NCI-H1694 treated with DMSO at 0.1 percent for 48 hours (cell line): Measurements from ENCODE around the gene PLK5.

Experiments
- DNase-seq: peaks from one replicate; lab custom pipeline; 2025; lab: John Stamatoyannopoulos, UW

The PLK5 gene

DNA sequence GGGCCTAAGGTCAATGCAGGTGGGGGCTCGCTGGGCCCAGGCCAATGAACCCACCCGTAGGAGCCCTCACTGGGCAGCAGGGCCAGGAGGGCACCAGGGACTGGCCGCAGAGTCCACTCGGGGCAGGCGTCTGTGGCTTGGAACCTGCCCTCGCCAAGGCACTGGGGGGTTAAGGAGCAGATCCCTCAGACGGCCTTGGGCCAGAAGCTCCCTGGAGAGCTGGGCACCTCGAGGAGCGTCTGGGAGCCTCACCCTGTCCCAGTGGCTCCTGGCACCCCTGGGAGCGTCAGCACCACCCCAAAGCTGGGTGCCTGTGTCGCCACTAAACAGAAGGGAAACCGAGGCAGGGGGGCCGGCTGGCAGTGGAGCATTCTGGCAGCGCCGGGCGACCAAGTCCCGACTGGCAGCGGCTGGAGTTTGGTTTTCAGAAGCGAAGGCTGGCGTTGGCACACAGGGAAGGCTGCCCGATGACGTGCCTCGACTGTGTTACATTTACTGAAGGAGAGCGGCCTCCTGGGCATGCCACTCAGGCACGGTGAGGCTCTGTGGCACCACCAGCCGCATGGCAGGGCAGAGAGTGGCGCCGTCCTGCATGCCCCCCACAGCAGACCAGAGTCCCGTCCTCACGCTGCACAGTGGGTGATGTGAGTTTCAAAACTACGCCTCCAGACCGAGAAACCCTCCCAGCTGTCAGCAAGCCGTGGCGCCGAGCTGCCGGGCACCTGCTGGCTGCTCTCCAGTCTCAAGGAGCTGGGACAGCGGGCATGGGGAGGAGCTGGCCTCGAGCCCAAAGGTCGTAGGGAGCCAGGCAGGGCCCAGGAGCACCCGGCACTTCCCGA lies 53.4 kb downstream of the PLK5 start:
- no peak for DNase-seq

- no peak for DNase-seq
Measured at GRCh38 chr19:1577929-1578618, 54.2 kb downstream of the PLK5 start.

DNA sequence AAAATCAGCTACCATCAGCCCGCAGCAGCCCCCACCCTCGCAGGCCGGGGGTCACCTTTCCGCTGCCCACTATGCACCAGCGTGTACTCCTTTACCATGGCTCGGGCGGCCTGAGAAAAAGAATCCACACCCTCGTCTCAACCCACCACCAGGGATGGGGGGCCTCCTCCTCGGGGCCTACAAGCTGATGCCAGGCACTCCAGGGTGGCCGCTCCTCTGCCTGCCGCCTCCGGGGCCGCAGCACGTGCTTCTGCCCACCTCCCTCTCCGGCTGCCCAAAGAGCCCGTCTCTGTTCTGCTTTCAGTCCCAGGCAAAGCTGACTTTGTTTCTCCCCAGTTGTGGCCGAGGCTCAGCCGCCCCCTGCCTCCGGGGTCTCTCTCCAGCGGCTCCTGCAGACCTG lies 55.3 kb downstream of the PLK5 start:
- no peak for DNase-seq

DNA sequence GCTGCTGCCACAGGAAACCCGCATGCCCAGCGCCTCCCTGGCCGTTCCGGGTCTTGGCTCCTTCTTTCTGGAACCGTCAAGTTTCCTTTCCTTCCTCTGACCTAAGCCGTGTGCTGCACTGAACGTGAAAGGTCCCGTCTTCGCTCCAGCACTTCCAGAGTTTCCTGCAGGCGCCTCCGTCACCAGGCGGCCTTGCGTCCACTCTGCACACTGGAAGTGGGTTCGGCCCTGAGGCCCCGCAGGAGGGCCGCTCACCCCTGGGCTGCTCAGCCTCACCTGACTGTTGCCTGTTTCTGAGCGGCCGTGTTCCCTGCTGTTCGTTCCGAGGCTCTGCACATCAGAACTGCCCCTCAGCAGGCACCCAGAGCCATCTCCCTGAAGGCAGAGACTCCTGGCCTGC lies 56.5 kb downstream of the PLK5 start:
- DNase-seq = no peak

DNA sequence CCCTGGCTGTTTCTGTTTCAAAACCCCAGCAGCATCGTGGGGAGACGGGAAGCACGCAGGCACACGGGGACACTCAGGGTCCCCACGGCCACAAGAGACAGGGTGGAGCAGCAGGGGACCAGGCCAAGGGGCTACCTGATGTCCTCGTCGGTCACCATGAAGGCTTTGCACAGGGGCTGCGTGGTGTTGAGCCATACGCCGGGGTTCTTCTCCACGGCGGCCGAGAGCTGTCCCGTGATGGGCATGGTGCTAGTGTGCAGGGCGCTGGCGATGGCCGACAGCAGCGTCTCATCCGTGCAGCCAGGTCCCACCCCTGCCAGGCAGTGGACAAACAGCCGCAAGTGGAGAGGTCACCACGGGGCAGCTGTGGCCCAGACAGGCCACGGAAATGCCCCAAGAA lies 57.1 kb downstream of the PLK5 start:
- no peak for DNase-seq

DNA sequence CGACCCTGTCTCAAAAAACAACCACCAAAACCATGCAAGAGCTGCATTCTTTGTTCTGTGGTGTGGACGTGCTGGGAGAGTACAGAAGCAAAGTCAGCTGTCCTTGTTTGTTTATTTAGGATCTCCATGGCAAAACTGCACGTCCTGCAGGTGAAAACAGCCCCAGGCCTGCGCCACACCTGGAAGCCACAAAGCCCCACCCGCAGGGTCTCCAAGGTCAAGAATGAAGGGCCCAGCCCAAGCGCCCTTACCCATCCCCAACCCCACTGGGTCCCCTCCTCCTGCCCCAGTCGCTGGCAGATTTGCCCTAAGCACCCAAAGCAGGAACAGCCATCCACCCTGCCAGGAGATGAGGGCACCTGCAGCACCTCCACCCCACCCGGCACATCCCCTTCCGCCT lies 58.3 kb downstream of the PLK5 start:
- no peak for DNase-seq

DNA sequence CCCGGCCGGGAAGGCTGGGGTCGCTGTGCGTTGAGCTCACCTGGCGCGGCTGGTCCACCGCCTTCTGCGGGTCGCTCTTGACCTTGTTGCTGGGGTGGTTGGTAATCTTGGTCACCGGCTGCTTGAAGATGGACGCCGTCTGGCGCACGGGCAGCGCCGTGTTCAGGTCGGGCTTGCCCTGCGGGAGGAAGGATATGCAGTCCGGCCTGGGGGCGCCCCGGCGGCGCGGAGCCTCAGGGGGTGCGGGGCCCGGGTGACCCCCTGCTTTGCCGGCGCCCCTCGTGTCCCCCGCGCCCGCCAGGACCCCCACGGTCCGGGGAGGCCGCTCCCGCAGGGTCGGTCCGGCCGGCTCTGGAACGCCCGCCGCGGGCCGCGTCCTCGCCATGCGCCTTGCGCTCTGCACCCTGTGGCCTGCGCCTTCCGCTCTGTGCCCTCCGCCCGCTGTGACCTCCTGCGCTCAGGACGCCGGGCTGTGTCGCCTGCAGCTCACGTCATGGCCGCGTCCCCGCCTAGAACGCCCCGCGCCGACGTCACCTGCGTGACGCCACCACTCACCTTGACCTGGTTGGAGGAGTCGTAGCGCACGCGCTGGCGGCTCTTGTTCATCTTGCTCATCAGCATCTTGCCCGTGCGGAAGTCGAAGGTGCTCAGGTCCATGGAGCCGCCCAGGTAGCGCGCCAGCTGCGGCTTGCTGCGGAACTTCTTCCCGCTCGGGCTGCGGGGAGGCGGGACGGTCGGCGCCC lies 60.8 kb downstream of the PLK5 start:
- no peak for DNase-seq

GRCh38 chr19:1585243-1585580 lies 61.3 kb downstream of the PLK5 start:
- no peak for DNase-seq
